ENCODE measurements around the gene D2HGDH. TPM values are rescaled to one million over a fixed set of nuclear protein-coding genes. Genes with fewer than 3 reads are reported as not detected.
"Not testable (repeated sequence)": the region's sequence is repeated elsewhere in the genome, so short reads cannot be mapped to it uniquely, and the experiment has no call there.

The D2HGDH gene
- total RNA-seq, 2 experiments from 2014 or later, result 39.4 to 42.6 TPM

GRCh38 chr2:241776336-241777169 lies 42.1 kb downstream of the D2HGDH start, which contains the start of gene GAL3ST2:
Gene GAL3ST2 (plus strand): TSS chr2:241776822. CDS start chr2:241776956, 134 bp downstream.
- ChIA-PET CTCF (no interaction called here), POLR2A (interaction anchor here (1.4 kb wide), 1 partner anchor 12 kb away, joined by 3 read pairs; no protein-coding TSS in a partner anchor)
- Mint-ChIP-seq H3K9me3 (peaks cover 6% of the 10 kb centered on the region), H3K36me3 (ENCODE audit: low read depth) (no peaks in the 10 kb centered on the region), H3K27me3 (peaks cover 1% of the 10 kb centered on the region), H3K27ac (no peak within 1 kb of the TSS), H3K4me1 (ENCODE audit: low read depth) (peaks cover 12% of the 10 kb centered on the region), H3K4me3 (no peak within 1 kb of the TSS)
- ATAC-seq (no peak), DNase-seq (no peak)
- intact Hi-C loops (cut with micrococcal nuclease), result no loop called here
- no peak for TF ChIP-seq CTCF (IDR thresholded peaks at IDR 0.05)

GRCh38 chr2:241777170-241777685 lies 42.8 kb downstream of the D2HGDH start:
- POLR2A ChIA-PET, result no interaction called here
- DNase-seq (no peak), ATAC-seq (no peak)
- intact Hi-C loops (cut with micrococcal nuclease), result no loop called here
- Mint-ChIP-seq H3K36me3 (ENCODE audit: low read depth) (no peaks in the 10 kb centered on the region), H3K4me3 (no peak overlapping the region), H3K27me3 (peaks cover 1% of the 10 kb centered on the region), H3K4me1 (ENCODE audit: low read depth) (peaks cover 7% of the 10 kb centered on the region), H3K27ac (no peak overlapping the region), H3K9me3 (peaks cover 6% of the 10 kb centered on the region)
- CTCF ChIA-PET, result no interaction called here
- TF ChIP-seq CTCF (IDR thresholded peaks at IDR 0.05), result no peak

GRCh38 chr2:241777686-241778627 lies 43.5 kb downstream of the D2HGDH start:
- DNase-seq, result no peak
- Mint-ChIP-seq H3K27ac (no peak overlapping the region), H3K4me3 (no peak overlapping the region), H3K27me3 (peaks cover 1% of the 10 kb centered on the region), H3K36me3 (ENCODE audit: low read depth) (no peaks in the 10 kb centered on the region), H3K4me1 (ENCODE audit: low read depth) (peaks cover 2% of the 10 kb centered on the region), H3K9me3 (peaks cover 6% of the 10 kb centered on the region)
- ChIA-PET CTCF (no interaction called here), POLR2A (interaction anchor here (0.6 kb wide), 2 partner anchors 26 to 614 kb away, joined by 3 to 4 read pairs; no protein-coding TSS in a partner anchor)
- intact Hi-C loops (cut with micrococcal nuclease), result no loop called here
- TF ChIP-seq CTCF (IDR thresholded peaks at IDR 0.05), result no peak
- ATAC-seq, result no peak

GRCh38 chr2:241780939-241781569 lies 46.6 kb downstream of the D2HGDH start:
- intact Hi-C loops (cut with micrococcal nuclease), result no loop called here
- CTCF ChIA-PET, result no interaction called here

GRCh38 chr2:241782053-241782452 lies 47.6 kb downstream of the D2HGDH start:
- H3K27me3 Mint-ChIP-seq; H3K4me3 Mint-ChIP-seq; H3K27ac Mint-ChIP-seq; intact Hi-C loops (cut with micrococcal nuclease); H3K36me3 Mint-ChIP-seq (ENCODE audit: low read depth); H3K9me3 Mint-ChIP-seq; ATAC-seq; CTCF ChIA-PET; DNase-seq; H3K4me1 Mint-ChIP-seq (ENCODE audit: low read depth); POLR2A ChIA-PET: not testable (repeated sequence)

More at GRCh38 chr2:241780939-241781569, 46.6 kb downstream of the D2HGDH start:
- Mint-ChIP-seq H3K27me3 (peaks cover 1% of the 10 kb centered on the region), H3K4me1 (ENCODE audit: low read depth) (no peaks in the 10 kb centered on the region), H3K27ac (no peak overlapping the region), H3K36me3 (ENCODE audit: low read depth) (no peaks in the 10 kb centered on the region), H3K9me3 (peaks cover 6% of the 10 kb centered on the region), H3K4me3 (no peak overlapping the region)
- ATAC-seq, result no peak
- POLR2A ChIA-PET, result no interaction called here
- no peak for DNase-seq
- no peak for TF ChIP-seq CTCF (IDR thresholded peaks at IDR 0.05)

Measured in activated CD8-positive, alpha-beta T cell treated with anti-CD3 and anti-CD28 coated beads for 36 hours (primary cell).